Activated CD4-positive, alpha-beta memory T cell treated with anti-CD3 and anti-CD28 coated beads for 36 hours (primary cell): ENCODE measurements around the gene RHOBTB1. TPM values are rescaled to one million over a fixed set of nuclear protein-coding genes. Genes with fewer than 3 reads are reported as not detected.
"Not testable (repeated sequence)": the region's sequence is repeated elsewhere in the genome, so short reads cannot be mapped to it uniquely, and the experiment has no call there.

Experiments used
- CTCF ChIA-PET: fragments of 350-600 bp; sonication (Branson Sonifier 250); formaldehyde crosslinking; loops from one replicate; lab custom pipeline; 2021; ENCODE audit warnings: antibody characterized with exemption, inconsistent platforms; lab: Charles Lee
- POLR2A ChIA-PET: fragments of 350-600 bp; sonication (Branson Sonifier 250); formaldehyde crosslinking; loops from one replicate; lab custom pipeline; 2021; ENCODE audit warnings: antibody characterized with exemption; lab: Charles Lee
- DNase-seq: peaks from one replicate; pipeline ENCODE4 v3.0.0-alpha.2; 2020
- H3K27ac Mint-ChIP-seq: one replicate; pipeline ENCODE4 v1.8.0; 2021; ENCODE audit warnings: mixed read lengths
- H3K27me3 Mint-ChIP-seq: one replicate; pipeline ENCODE4 v1.8.0; 2021; ENCODE audit warnings: mixed read lengths
- H3K36me3 Mint-ChIP-seq: one replicate; pipeline ENCODE4 v1.8.0; 2021; ENCODE audit warnings: mixed read lengths
- H3K4me1 Mint-ChIP-seq: one replicate; pipeline ENCODE4 v1.8.0; 2021; ENCODE audit warnings: low read depth, mixed read lengths
- H3K4me3 Mint-ChIP-seq: one replicate; pipeline ENCODE4 v1.8.0; 2021; ENCODE audit warnings: mild to moderate bottlenecking, mixed read lengths
- H3K9me3 Mint-ChIP-seq: one replicate; pipeline ENCODE4 v1.8.0; 2021; ENCODE audit warnings: mixed read lengths
- intact Hi-C: fragments of 100-400 bp; cut with micrococcal nuclease; formaldehyde crosslinking; loops from one replicate; pipeline ENCODE4 v1.15.1; 2023
- total RNA-seq, 2 experiments: library from RNA; stranded (reverse); gene quantifications; one replicate each; pipeline ENCODE4 v1.2.3, GENCODE V29; 2021

RHOBTB1 gene
- total RNA-seq, 2 experiments from 2014 or later: not detected

GRCh38 chr10:60842694-60843093, 101.3 kb downstream of the RHOBTB1 start:
- DNase-seq: no peak
- Mint-ChIP-seq H3K36me3 (no peaks in the 10 kb centered on the region), H3K4me1 (no peaks in the 10 kb centered on the region), H3K27me3 (peaks cover 9% of the 10 kb centered on the region), H3K4me3 (no peak overlapping the region), H3K9me3 (no peaks in the 10 kb centered on the region), H3K27ac (no peak overlapping the region)
- ChIA-PET POLR2A (no interaction called here), CTCF (no interaction called here)
- intact Hi-C loops: no loop called here

- CTCF ChIA-PET, H3K27ac Mint-ChIP-seq, DNase-seq, H3K4me3 Mint-ChIP-seq, H3K9me3 Mint-ChIP-seq, H3K4me1 Mint-ChIP-seq, H3K36me3 Mint-ChIP-seq, H3K27me3 Mint-ChIP-seq, POLR2A ChIA-PET, intact Hi-C loops: not testable (repeated sequence)
Measured at GRCh38 chr10:60841227-60841626, 102.8 kb downstream of the RHOBTB1 start.

- Mint-ChIP-seq H3K4me1 (no peaks in the 10 kb centered on the region), H3K9me3 (no peaks in the 10 kb centered on the region), H3K27me3 (peaks cover 2% of the 10 kb centered on the region), H3K4me3 (no peak overlapping the region), H3K27ac (no peak overlapping the region), H3K36me3 (no peaks in the 10 kb centered on the region)
- ChIA-PET POLR2A (no interaction called here), CTCF (no interaction called here)
- intact Hi-C loops: no loop called here
- DNase-seq: no peak
Measured at GRCh38 chr10:60835049-60835448, 108.9 kb downstream of the RHOBTB1 start.

GRCh38 chr10:60834401-60834800, 109.6 kb downstream of the RHOBTB1 start:
- H3K27ac Mint-ChIP-seq: no peak overlapping the region
- intact Hi-C loops: no loop called here
- no peaks in the 10 kb centered on the region for H3K4me1 Mint-ChIP-seq
- no peaks in the 10 kb centered on the region for H3K36me3 Mint-ChIP-seq
- ChIA-PET CTCF (interaction anchor here (1.0 kb wide), 1 partner anchor 17 kb away, joined by 3 read pairs; no protein-coding TSS in a partner anchor), POLR2A (no interaction called here)
- DNase-seq: no peak
- H3K4me3 Mint-ChIP-seq: no peak overlapping the region
- H3K9me3 Mint-ChIP-seq: no peaks in the 10 kb centered on the region
- H3K27me3 Mint-ChIP-seq: peaks cover 2% of the 10 kb centered on the region

GRCh38 chr10:60832136-60832535, 111.8 kb downstream of the RHOBTB1 start:
- H3K27ac Mint-ChIP-seq, H3K9me3 Mint-ChIP-seq, H3K4me1 Mint-ChIP-seq, H3K36me3 Mint-ChIP-seq, H3K27me3 Mint-ChIP-seq, intact Hi-C loops, DNase-seq, CTCF ChIA-PET, POLR2A ChIA-PET, H3K4me3 Mint-ChIP-seq: not testable (repeated sequence)

- Mint-ChIP-seq H3K27me3 (peaks cover 8% of the 10 kb centered on the region), H3K4me3 (no peak overlapping the region), H3K27ac (no peak overlapping the region), H3K36me3 (no peaks in the 10 kb centered on the region), H3K9me3 (no peaks in the 10 kb centered on the region), H3K4me1 (peaks cover 9% of the 10 kb centered on the region)
- ChIA-PET CTCF (interaction anchor here (1.1 kb wide), 1 partner anchor 9 kb away, joined by 3 read pairs; no protein-coding TSS in a partner anchor), POLR2A (no interaction called here)
- DNase-seq: no peak
- intact Hi-C loops: no loop called here
Measured at GRCh38 chr10:60828489-60828852, 115.5 kb downstream of the RHOBTB1 start.

GRCh38 chr10:60827791-60828488, 116.0 kb downstream of the RHOBTB1 start:
- DNase-seq: no peak
- ChIA-PET CTCF (no interaction called here), POLR2A (no interaction called here)
- Mint-ChIP-seq H3K4me3 (no peak overlapping the region), H3K27me3 (peaks cover 8% of the 10 kb centered on the region), H3K9me3 (no peaks in the 10 kb centered on the region), H3K4me1 (peaks cover 9% of the 10 kb centered on the region), H3K36me3 (no peaks in the 10 kb centered on the region), H3K27ac (no peak overlapping the region)
- intact Hi-C loops: no loop called here

GRCh38 chr10:60825520-60825919, 118.5 kb downstream of the RHOBTB1 start:
- H3K9me3 Mint-ChIP-seq: no peaks in the 10 kb centered on the region
- CTCF ChIA-PET: no interaction called here
- no peak overlapping the region for H3K27ac Mint-ChIP-seq
- H3K4me1 Mint-ChIP-seq: peaks cover 9% of the 10 kb centered on the region
- intact Hi-C loops: no loop called here
- H3K4me3 Mint-ChIP-seq: no peak overlapping the region
- no peaks in the 10 kb centered on the region for H3K36me3 Mint-ChIP-seq
- peaks cover 8% of the 10 kb centered on the region for H3K27me3 Mint-ChIP-seq
- POLR2A ChIA-PET: no interaction called here
- no peak for DNase-seq

GRCh38 chr10:60823324-60823723, 120.7 kb downstream of the RHOBTB1 start:
- Mint-ChIP-seq H3K4me3 (no peak overlapping the region), H3K36me3 (no peaks in the 10 kb centered on the region), H3K27me3 (peaks cover 5% of the 10 kb centered on the region), H3K4me1 (peaks cover 6% of the 10 kb centered on the region), H3K27ac (no peak overlapping the region), H3K9me3 (no peaks in the 10 kb centered on the region)
- ChIA-PET POLR2A (no interaction called here), CTCF (interaction anchor here (1.4 kb wide), 1 partner anchor 141 kb away, joined by 3 read pairs; no protein-coding TSS in a partner anchor)
- intact Hi-C loops: no loop called here
- DNase-seq: no peak

GRCh38 chr10:60822809-60823208, 121.2 kb downstream of the RHOBTB1 start:
- POLR2A ChIA-PET: no interaction called here
- Mint-ChIP-seq H3K27me3 (peaks cover 5% of the 10 kb centered on the region), H3K9me3 (no peaks in the 10 kb centered on the region), H3K4me1 (peaks cover 1% of the 10 kb centered on the region), H3K4me3 (no peak overlapping the region), H3K36me3 (no peaks in the 10 kb centered on the region), H3K27ac (no peak overlapping the region)
- CTCF ChIA-PET: no interaction called here
- intact Hi-C loops: no loop called here
- DNase-seq: no peak

- peaks cover under 1% of the 10 kb centered on the region for H3K4me1 Mint-ChIP-seq
- no peaks in the 10 kb centered on the region for H3K9me3 Mint-ChIP-seq
- POLR2A ChIA-PET: no interaction called here
- CTCF ChIA-PET: no interaction called here
- intact Hi-C loops: no loop called here
- no peak overlapping the region for H3K27ac Mint-ChIP-seq
- no peak for DNase-seq
- no peak overlapping the region for H3K4me3 Mint-ChIP-seq
- no peaks in the 10 kb centered on the region for H3K36me3 Mint-ChIP-seq
- peaks cover 3% of the 10 kb centered on the region for H3K27me3 Mint-ChIP-seq
Measured at GRCh38 chr10:60821656-60822055, 122.3 kb downstream of the RHOBTB1 start.

- ChIA-PET POLR2A (no interaction called here), CTCF (interaction anchor here (0.7 to 1.9 kb wide), 4 partner anchors 11 to 144 kb away, joined by 3 to 8 read pairs (median 5); no protein-coding TSS in a partner anchor)
- H3K9me3 Mint-ChIP-seq: no peaks in the 10 kb centered on the region
- intact Hi-C loops: no loop called here
- H3K4me3 Mint-ChIP-seq: no peak overlapping the region
- no peaks in the 10 kb centered on the region for H3K36me3 Mint-ChIP-seq
- H3K27me3 Mint-ChIP-seq: peaks cover 2% of the 10 kb centered on the region
- DNase-seq: no peak
- H3K4me1 Mint-ChIP-seq: peaks cover 3% of the 10 kb centered on the region
- H3K27ac Mint-ChIP-seq: no peak overlapping the region
Measured at GRCh38 chr10:60820093-60820754, 123.8 kb downstream of the RHOBTB1 start.
